ENCODE measurements around the gene NDUFAF8. TPM values are rescaled to one million over a fixed set of nuclear protein-coding genes. Genes with fewer than 3 reads are reported as not detected.

NDUFAF8 gene
- total RNA-seq, 1 donor from 2014 or later: 38.9 TPM

DNA sequence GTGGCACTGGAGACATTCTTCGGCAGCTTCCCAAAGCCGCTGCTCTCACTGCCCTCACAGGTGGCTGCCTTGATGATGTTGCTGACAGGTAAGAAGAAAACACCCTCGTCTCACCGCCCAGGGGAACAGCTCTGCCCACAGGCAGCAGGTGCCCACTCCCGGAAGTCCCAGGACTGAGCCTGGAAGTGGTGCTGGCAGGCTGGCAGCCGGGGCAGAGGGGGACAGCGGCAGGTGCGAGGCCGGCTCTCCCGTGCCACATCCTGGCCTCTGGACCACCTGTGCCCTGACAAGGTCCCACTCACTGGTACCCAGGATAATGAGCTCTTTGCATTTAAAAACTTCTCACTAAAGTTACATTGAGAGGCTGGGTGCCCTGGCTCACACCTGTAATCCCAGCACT, 36.8 kb upstream of the NDUFAF8 start:
- no peaks in the 10 kb centered on the region for H3K36me3 Mint-ChIP-seq (ENCODE audit: unreplicated experiment)
- no peak for DNase-seq (ENCODE audit: extremely low spot score, unreplicated experiment)
- TF ChIP-seq, protein P1, sequence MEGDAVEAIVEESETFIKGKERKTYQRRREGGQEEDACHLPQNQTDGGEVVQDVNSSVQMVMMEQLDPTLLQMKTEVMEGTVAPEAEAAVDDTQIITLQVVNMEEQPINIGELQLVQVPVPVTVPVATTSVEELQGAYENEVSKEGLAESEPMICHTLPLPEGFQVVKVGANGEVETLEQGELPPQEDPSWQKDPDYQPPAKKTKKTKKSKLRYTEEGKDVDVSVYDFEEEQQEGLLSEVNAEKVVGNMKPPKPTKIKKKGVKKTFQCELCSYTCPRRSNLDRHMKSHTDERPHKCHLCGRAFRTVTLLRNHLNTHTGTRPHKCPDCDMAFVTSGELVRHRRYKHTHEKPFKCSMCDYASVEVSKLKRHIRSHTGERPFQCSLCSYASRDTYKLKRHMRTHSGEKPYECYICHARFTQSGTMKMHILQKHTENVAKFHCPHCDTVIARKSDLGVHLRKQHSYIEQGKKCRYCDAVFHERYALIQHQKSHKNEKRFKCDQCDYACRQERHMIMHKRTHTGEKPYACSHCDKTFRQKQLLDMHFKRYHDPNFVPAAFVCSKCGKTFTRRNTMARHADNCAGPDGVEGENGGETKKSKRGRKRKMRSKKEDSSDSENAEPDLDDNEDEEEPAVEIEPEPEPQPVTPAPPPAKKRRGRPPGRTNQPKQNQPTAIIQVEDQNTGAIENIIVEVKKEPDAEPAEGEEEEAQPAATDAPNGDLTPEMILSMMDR (IDR thresholded peaks at IDR 0.05): no peak
- no peaks in the 10 kb centered on the region for H3K4me1 Mint-ChIP-seq (ENCODE audit: unreplicated experiment)
- no peaks in the 10 kb centered on the region for H3K9me3 Mint-ChIP-seq (ENCODE audit: unreplicated experiment)
- H3K27ac Mint-ChIP-seq (ENCODE audit: unreplicated experiment): no peak overlapping the region
- H3K4me3 Mint-ChIP-seq (ENCODE audit: unreplicated experiment): no peak overlapping the region
- H3K27me3 Mint-ChIP-seq (ENCODE audit: unreplicated experiment): no peaks in the 10 kb centered on the region

DNA sequence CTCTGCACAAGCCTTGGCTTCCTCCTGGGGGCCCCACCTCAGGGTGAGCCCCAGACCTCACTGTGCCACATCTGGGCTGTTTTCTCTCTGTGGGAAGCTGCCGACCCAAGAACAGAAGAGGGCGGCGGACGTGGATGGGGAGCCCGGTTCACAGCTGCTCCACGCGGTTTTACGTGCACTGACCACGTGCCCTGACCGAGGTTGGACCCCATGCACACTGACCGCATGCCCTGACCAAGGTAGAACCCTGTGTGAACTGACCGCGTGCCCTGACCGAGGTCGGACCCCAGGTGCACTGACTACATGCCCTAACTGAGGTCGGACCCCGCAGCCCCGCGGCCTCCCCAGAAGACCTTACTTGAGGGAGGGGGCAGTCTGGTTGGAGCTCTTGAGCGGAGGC, 36.0 kb upstream of the NDUFAF8 start:
- Mint-ChIP-seq H3K4me3 (ENCODE audit: unreplicated experiment) (no peak overlapping the region), H3K27me3 (ENCODE audit: unreplicated experiment) (no peaks in the 10 kb centered on the region), H3K36me3 (ENCODE audit: unreplicated experiment) (no peaks in the 10 kb centered on the region), H3K9me3 (ENCODE audit: unreplicated experiment) (no peaks in the 10 kb centered on the region), H3K4me1 (ENCODE audit: unreplicated experiment) (no peaks in the 10 kb centered on the region), H3K27ac (ENCODE audit: unreplicated experiment) (no peak overlapping the region)
- no peak for DNase-seq (ENCODE audit: extremely low spot score, unreplicated experiment)
- TF ChIP-seq, protein P1 (IDR thresholded peaks at IDR 0.05): no peak

DNA sequence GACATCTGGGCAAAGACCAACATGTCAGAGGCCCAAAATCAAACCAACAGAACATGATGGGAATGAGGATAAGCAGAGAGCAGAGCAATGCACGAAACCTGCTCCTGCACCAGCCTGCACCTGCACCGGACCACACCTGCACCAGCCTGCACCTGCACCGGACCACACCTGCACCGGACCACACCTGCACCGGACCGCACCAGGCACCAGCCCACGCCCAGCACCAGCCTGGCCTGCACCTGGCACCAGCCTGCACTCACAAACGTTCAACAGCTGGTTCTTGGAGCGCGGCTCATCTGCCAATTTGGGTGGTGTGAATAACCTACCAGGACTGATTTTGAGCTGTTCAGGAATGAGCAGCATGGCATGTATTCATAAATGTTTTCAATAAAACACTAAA, 34.5 kb upstream of the NDUFAF8 start:
- TF ChIP-seq, protein P1 (IDR thresholded peaks at IDR 0.05): no peak

DNA sequence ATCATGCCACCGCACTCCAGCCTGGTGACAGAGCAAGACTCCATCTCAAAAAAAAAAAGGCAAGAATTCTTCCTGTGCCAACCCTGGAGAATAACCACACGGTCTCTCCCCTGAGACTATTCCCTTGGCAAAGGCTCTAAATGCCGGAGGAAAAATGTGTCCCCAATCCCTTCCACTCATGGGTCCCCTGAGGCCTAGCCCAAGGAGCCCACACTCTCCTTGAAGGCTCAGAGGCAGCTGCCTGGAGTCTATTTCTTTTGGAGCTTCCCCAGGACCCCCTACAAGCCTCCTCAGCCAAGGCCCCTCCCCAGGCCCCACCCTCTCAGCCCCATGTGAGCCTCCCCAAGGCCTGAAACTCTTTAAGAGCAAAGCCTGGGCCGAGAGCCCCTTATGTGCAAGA, 33.0 kb upstream of the NDUFAF8 start:
- DNase-seq (ENCODE audit: extremely low spot score, unreplicated experiment): no peak
- Mint-ChIP-seq H3K4me3 (ENCODE audit: unreplicated experiment) (no peak overlapping the region), H3K36me3 (ENCODE audit: unreplicated experiment) (no peaks in the 10 kb centered on the region), H3K9me3 (ENCODE audit: unreplicated experiment) (no peaks in the 10 kb centered on the region), H3K27ac (ENCODE audit: unreplicated experiment) (no peak overlapping the region), H3K4me1 (ENCODE audit: unreplicated experiment) (peaks cover 3% of the 10 kb centered on the region), H3K27me3 (ENCODE audit: unreplicated experiment) (no peaks in the 10 kb centered on the region)
- TF ChIP-seq, protein P1 (IDR thresholded peaks at IDR 0.05): no peak

More for the DNA sequence above, 34.5 kb upstream of the NDUFAF8 start:
- Mint-ChIP-seq H3K27me3 (ENCODE audit: unreplicated experiment) (no peaks in the 10 kb centered on the region), H3K36me3 (ENCODE audit: unreplicated experiment) (no peaks in the 10 kb centered on the region), H3K4me3 (ENCODE audit: unreplicated experiment) (no peak overlapping the region), H3K27ac (ENCODE audit: unreplicated experiment) (no peak overlapping the region), H3K4me1 (ENCODE audit: unreplicated experiment) (no peaks in the 10 kb centered on the region), H3K9me3 (ENCODE audit: unreplicated experiment) (no peaks in the 10 kb centered on the region)
- DNase-seq (ENCODE audit: extremely low spot score, unreplicated experiment): no peak

DNA sequence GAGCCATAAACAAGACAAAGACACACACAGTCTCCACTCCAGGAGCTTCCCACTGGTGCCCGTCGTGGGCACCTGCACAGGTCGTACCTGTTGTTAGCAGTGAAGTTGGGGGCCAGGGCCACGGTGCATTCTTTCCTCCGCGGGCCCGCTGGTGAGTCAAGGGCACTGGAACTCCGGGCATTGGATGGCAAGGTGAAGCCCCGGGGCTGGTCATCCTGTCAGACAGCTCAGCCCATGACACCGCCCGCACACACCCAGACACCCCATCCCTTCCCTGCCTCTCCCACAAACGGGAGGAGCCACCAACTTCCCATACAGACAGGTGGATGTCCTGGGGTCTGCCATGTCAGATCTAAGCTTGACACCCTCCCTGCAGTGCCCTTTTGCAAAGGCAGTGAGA, 32.5 kb upstream of the NDUFAF8 start:
- Mint-ChIP-seq H3K4me3 (ENCODE audit: unreplicated experiment) (no peak overlapping the region), H3K27me3 (ENCODE audit: unreplicated experiment) (no peaks in the 10 kb centered on the region), H3K27ac (ENCODE audit: unreplicated experiment) (no peak overlapping the region), H3K36me3 (ENCODE audit: unreplicated experiment) (no peaks in the 10 kb centered on the region), H3K4me1 (ENCODE audit: unreplicated experiment) (peaks cover 3% of the 10 kb centered on the region), H3K9me3 (ENCODE audit: unreplicated experiment) (no peaks in the 10 kb centered on the region)
- TF ChIP-seq, protein P1 (IDR thresholded peaks at IDR 0.05): no peak
- no peak for DNase-seq (ENCODE audit: extremely low spot score, unreplicated experiment)
